Tibial nerve (tissue), 3 donors: ENCODE data around the gene C2orf78.

ENCODE experiments used
- POLR2A ChIP-seq, 2 donors: fragments of 450-650 bp; IDR thresholded peaks; one replicate each; pipeline ENCODE4 v1.6.1; 2017; ENCODE audit warnings: antibody characterized with exemption in 2 of 2, mild to moderate bottlenecking in 2 of 2, moderate library complexity in 2 of 2
- TF ChIP-seq, protein P1 (sequence below), 5 experiments: fragments of 200-600 bp in 3 of 5; fragments of 450-650 bp in 2 of 5; sonication (generic) in 3 of 5; IDR thresholded peaks; one replicate each; pipeline ENCODE4 v1.5.1; 2016 to 2019; ENCODE audit warnings: antibody characterized with exemption in 5 of 5, mild to moderate bottlenecking in 3 of 5, moderate library complexity in 2 of 5

DNA sequence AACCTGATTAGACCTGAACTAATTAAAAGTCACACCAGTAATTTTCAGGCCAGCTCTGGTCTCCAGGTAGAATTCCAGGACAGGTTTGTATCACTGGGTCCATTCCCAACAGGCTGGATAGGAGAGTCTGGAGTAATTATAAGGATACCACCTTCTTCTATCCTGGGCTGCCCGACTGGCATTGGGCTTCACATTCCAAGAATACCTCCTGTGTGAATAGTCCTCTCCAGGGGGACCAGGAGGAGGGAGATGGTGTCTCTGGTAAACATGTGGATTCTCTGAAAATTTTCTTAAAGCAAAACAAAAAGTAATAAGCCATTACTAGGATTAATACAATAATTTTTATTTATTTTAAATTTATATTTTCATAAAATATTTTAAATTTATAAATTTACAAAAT lies 21.4 kb upstream of the C2orf78 start:
- TF ChIP-seq, protein P1, sequence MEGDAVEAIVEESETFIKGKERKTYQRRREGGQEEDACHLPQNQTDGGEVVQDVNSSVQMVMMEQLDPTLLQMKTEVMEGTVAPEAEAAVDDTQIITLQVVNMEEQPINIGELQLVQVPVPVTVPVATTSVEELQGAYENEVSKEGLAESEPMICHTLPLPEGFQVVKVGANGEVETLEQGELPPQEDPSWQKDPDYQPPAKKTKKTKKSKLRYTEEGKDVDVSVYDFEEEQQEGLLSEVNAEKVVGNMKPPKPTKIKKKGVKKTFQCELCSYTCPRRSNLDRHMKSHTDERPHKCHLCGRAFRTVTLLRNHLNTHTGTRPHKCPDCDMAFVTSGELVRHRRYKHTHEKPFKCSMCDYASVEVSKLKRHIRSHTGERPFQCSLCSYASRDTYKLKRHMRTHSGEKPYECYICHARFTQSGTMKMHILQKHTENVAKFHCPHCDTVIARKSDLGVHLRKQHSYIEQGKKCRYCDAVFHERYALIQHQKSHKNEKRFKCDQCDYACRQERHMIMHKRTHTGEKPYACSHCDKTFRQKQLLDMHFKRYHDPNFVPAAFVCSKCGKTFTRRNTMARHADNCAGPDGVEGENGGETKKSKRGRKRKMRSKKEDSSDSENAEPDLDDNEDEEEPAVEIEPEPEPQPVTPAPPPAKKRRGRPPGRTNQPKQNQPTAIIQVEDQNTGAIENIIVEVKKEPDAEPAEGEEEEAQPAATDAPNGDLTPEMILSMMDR (IDR thresholded peaks at IDR 0.05), result no peak
- no peak for TF ChIP-seq POLR2A (IDR thresholded peaks at IDR 0.05)
